AG09319 (cell line): Measurements from ENCODE around the gene SMOC1.
A peak's percentile ranks its signal among the peaks of the same experiment; 100 is the strongest.

Experiments used
- DNase-seq: peaks from one replicate; pipeline ENCODE4 v3.0.0-alpha.2; 2010; ENCODE audit warnings: low read depth; ENCODE audit errors: extremely low read depth
- CTCF ChIP-seq: IDR thresholded peaks from 2 replicates; pipeline ENCODE4 v1.5.1; 2011; ENCODE audit warnings: low read depth, mild to moderate bottlenecking, inconsistent platforms, low read length, moderate library complexity

SMOC1 gene

DNA sequence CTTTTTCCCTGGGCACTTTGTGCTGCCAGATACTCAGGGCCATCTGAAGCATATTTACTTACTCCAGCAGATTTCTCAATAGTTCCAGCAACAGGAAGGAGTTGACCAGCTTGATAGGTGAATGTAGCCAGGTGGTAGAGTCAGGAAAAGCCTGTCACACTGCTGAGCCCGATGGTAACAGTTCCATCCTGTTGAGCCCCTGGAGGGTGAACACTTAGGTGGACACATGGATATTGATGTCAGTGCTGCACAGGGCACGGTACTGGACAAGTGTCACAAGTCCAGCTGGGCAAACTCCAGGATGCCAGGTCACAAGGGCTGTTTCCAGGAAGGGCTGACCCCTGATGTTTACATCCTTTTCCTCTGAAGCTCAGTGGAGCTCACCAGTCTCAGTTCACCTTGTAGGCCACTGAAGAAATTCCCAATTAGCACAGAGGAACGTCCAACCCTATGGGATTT is 2.3 kb upstream of the SMOC1 start:
- DNase-seq = no peak
- TF ChIP-seq CTCF = no peak

DNA sequence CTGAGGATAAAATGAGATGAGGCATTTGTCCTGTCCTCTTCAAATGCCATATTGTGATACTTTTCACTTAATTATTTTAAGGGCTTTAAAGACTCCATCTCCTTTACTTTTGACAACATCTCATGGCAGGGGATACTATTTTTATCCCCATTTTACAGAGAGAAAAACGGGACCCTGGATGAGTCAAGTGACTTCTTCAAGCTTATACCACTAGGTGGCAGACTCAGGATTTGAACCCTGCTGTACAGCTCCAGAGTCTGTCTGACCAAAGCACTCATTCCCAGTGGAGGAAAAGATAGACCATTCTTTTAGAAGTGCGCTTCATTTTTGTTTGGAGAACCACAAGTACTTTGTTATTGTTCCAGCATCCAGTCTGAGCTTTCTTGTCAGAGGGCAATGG is 1.7 kb upstream of the SMOC1 start:
- peak; percentile 10 for TF ChIP-seq CTCF
- DNase-seq = no peak

DNA sequence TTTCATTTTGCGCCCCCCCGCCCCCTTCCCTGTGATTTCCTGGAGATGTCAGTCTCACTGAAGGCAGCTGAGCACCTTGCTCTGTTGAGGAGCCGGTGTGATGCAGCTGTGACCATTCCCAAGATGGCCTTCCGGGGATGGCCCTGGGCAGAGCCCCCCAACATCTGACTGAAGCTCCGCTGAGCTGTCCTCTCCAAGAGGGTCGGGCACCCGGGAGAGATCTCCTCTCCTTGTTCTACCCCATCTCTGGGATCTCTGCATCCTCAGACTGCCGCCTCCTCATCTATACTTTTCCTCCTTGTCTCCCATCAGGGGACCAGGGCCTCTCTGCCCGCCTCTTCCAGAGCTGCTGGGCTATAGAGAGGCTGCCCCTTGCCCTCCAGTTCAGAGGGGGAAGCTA is 965 bp upstream of the SMOC1 start:
- DNase-seq = no peak
- no peak for TF ChIP-seq CTCF

GRCh38 chr14:69880044-69880487 is 850 bp downstream of the SMOC1 start:
- DNase-seq = no peak
- no peak for TF ChIP-seq CTCF

- no peak for DNase-seq
- TF ChIP-seq CTCF = no peak
Observed at GRCh38 chr14:69880893-69881292, 1.7 kb downstream of the SMOC1 start.

- TF ChIP-seq CTCF = no peak
- DNase-seq = no peak
Observed at GRCh38 chr14:69882116-69882864, 3.1 kb downstream of the SMOC1 start.

- no peak for DNase-seq
- no peak for TF ChIP-seq CTCF
Observed at GRCh38 chr14:69882915-69883314, 3.7 kb downstream of the SMOC1 start.
